ENCODE data around the gene RBM4B. TPM values are rescaled to one million over a fixed set of nuclear protein-coding genes. Genes with fewer than 3 reads are reported as not detected.

Gene RBM4B
- total and polyA plus RNA-seq, 2 experiments from 2014 or later, result 28.0 to 31.0 TPM

- no peaks in the 10 kb centered on the region for H3K9me2 ChIP-seq (ENCODE audit: insufficient read depth)
- H2AFZ ChIP-seq, result no peak overlapping the region
- no peaks in the 10 kb centered on the region; the same call in 1 of the 2 replicates for H4K20me1 ChIP-seq (replicated peaks; ENCODE audit: insufficient read depth)
- no peaks in the 10 kb centered on the region for H3F3A ChIP-seq (replicated peaks; ENCODE audit: low read depth)
- peaks cover 40% of the 10 kb centered on the region for H3K36me3 Mint-ChIP-seq (ENCODE audit: low read depth)
- no peaks in the 10 kb centered on the region for H3K27me3 ChIP-seq (ENCODE audit: insufficient read depth)
- TF ChIP-seq, protein P1, sequence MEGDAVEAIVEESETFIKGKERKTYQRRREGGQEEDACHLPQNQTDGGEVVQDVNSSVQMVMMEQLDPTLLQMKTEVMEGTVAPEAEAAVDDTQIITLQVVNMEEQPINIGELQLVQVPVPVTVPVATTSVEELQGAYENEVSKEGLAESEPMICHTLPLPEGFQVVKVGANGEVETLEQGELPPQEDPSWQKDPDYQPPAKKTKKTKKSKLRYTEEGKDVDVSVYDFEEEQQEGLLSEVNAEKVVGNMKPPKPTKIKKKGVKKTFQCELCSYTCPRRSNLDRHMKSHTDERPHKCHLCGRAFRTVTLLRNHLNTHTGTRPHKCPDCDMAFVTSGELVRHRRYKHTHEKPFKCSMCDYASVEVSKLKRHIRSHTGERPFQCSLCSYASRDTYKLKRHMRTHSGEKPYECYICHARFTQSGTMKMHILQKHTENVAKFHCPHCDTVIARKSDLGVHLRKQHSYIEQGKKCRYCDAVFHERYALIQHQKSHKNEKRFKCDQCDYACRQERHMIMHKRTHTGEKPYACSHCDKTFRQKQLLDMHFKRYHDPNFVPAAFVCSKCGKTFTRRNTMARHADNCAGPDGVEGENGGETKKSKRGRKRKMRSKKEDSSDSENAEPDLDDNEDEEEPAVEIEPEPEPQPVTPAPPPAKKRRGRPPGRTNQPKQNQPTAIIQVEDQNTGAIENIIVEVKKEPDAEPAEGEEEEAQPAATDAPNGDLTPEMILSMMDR (conservative IDR thresholded peaks at IDR 0.05; ENCODE audit: low read depth in 2 of 2), result no peak
- TF ChIP-seq REST (IDR thresholded peaks at IDR 0.05; ENCODE audit: unreplicated experiment) (no peak), ZNF331 (CRISPR knock-in tag; IDR thresholded peaks at IDR 0.05; ENCODE audit: low read depth) (no peak), CREB1 (CRISPR knock-in tag; IDR thresholded peaks at IDR 0.05; ENCODE audit: low read depth) (no peak), POLR2AphosphoS5 (IDR thresholded peaks at IDR 0.05; ENCODE audit: low read depth) (no peak), ETS1 (IDR thresholded peaks at IDR 0.05) (no peak), ZNF462 (CRISPR knock-in tag; IDR thresholded peaks at IDR 0.05) (no peak), EZH2phosphoT487 (IDR thresholded peaks at IDR 0.05; ENCODE audit: unreplicated experiment) (no peak), JUNB (IDR thresholded peaks at IDR 0.05; ENCODE audit: unreplicated experiment) (no peak), NANOG (IDR thresholded peaks at IDR 0.05; ENCODE audit: borderline replicate concordance) (no peak)
- H3K79me2 ChIP-seq (replicated peaks; ENCODE audit: insufficient read depth), result no peaks in the 10 kb centered on the region
- no peak for ATAC-seq
- no peaks in the 10 kb centered on the region; the same call in 1 of the 2 replicates for H3K36me3 ChIP-seq (ENCODE audit: insufficient read depth)
- no peak overlapping the region for H3K27ac Mint-ChIP-seq
- H3K4me1 ChIP-seq (ENCODE audit: insufficient read depth), result no peaks in the 10 kb centered on the region
- no peak for DNase-seq (ENCODE audit: low spot score)
- no peak overlapping the region for H3K27ac ChIP-seq (ENCODE audit: low read depth)
- no peak overlapping the region for H3K4me3 Mint-ChIP-seq
- H3K27me3 Mint-ChIP-seq (ENCODE audit: insufficient read depth, low read depth, poor library complexity), result peaks cover 4% of the 10 kb centered on the region
- no peaks in the 10 kb centered on the region; the same call in 2 of the 3 replicates for H3K4me1 Mint-ChIP-seq
- H3K9me3 Mint-ChIP-seq, result no peaks in the 10 kb centered on the region
- no peak overlapping the region for H3K4me2 ChIP-seq
- H3K4me3 ChIP-seq, result no peak overlapping the region
Observed at GRCh38 chr11:66707486-66707885, 29.8 kb upstream of the RBM4B start.
